ENCODE measurements around the gene MUC22.
"Not testable (repeated sequence)": the region's sequence is repeated elsewhere in the genome, so short reads cannot be mapped to it uniquely, and the experiment has no call there.

The MUC22 gene

GRCh38 chr6:31010393-31011060 lies at the start of gene MUC22:
Gene MUC22, plus strand, starts transcription at chr6:31010474. Its CDS starts 233 bp downstream, at chr6:31010707.
- DNase-seq, result peak; percentile 29
- in situ Hi-C loops (cut with HindIII; ENCODE audit: low pct_ligation_motif_present, low pct_unique_long_range_greater_than_20kb, low sequenced_read_pairs), result no loop called here

- in situ Hi-C loops (cut with HindIII; ENCODE audit: low pct_ligation_motif_present, low pct_unique_long_range_greater_than_20kb, low sequenced_read_pairs), result no loop called here
- no peak for DNase-seq
Observed at GRCh38 chr6:30960907-30961673, 49.2 kb upstream of the MUC22 start.

- in situ Hi-C loops (cut with HindIII; ENCODE audit: low pct_ligation_motif_present, low pct_unique_long_range_greater_than_20kb, low sequenced_read_pairs), result no loop called here
- DNase-seq, result no peak
Observed at GRCh38 chr6:30962716-30963115, 47.6 kb upstream of the MUC22 start.

- in situ Hi-C loops (cut with HindIII; ENCODE audit: low pct_ligation_motif_present, low pct_unique_long_range_greater_than_20kb, low sequenced_read_pairs), result no loop called here
- DNase-seq, result no peak
Observed at GRCh38 chr6:30963641-30964040, 46.6 kb upstream of the MUC22 start.

GRCh38 chr6:30964075-30964474 lies 46.2 kb upstream of the MUC22 start:
- in situ Hi-C loops (cut with HindIII; ENCODE audit: low pct_ligation_motif_present, low pct_unique_long_range_greater_than_20kb, low sequenced_read_pairs), result no loop called here
- no peak for DNase-seq

- DNase-seq, result no peak
- in situ Hi-C loops (cut with HindIII; ENCODE audit: low pct_ligation_motif_present, low pct_unique_long_range_greater_than_20kb, low sequenced_read_pairs), result no loop called here
Observed at GRCh38 chr6:30965140-30965601, 45.1 kb upstream of the MUC22 start.

- in situ Hi-C loops (cut with HindIII; ENCODE audit: low pct_ligation_motif_present, low pct_unique_long_range_greater_than_20kb, low sequenced_read_pairs), result no loop called here
- no peak for DNase-seq
Observed at GRCh38 chr6:30966154-30966553, 44.1 kb upstream of the MUC22 start.

- in situ Hi-C loops (cut with HindIII; ENCODE audit: low pct_ligation_motif_present, low pct_unique_long_range_greater_than_20kb, low sequenced_read_pairs); DNase-seq: not testable (repeated sequence)
Observed at GRCh38 chr6:30969171-30969570, 41.1 kb upstream of the MUC22 start.

- in situ Hi-C loops (cut with HindIII; ENCODE audit: low pct_ligation_motif_present, low pct_unique_long_range_greater_than_20kb, low sequenced_read_pairs), result no loop called here
- no peak for DNase-seq
Observed at GRCh38 chr6:30970946-30971345, 39.3 kb upstream of the MUC22 start.

GRCh38 chr6:30972816-30973215 lies 37.5 kb upstream of the MUC22 start:
- no peak for DNase-seq
- in situ Hi-C loops (cut with HindIII; ENCODE audit: low pct_ligation_motif_present, low pct_unique_long_range_greater_than_20kb, low sequenced_read_pairs), result no loop called here

GRCh38 chr6:30974490-30975252 lies 35.6 kb upstream of the MUC22 start:
- in situ Hi-C loops (cut with HindIII; ENCODE audit: low pct_ligation_motif_present, low pct_unique_long_range_greater_than_20kb, low sequenced_read_pairs), result no loop called here
- DNase-seq, result no peak

- in situ Hi-C loops (cut with HindIII; ENCODE audit: low pct_ligation_motif_present, low pct_unique_long_range_greater_than_20kb, low sequenced_read_pairs), result no loop called here
- no peak for DNase-seq
Observed at GRCh38 chr6:30979141-30979540, 31.1 kb upstream of the MUC22 start.

- in situ Hi-C loops (cut with HindIII; ENCODE audit: low pct_ligation_motif_present, low pct_unique_long_range_greater_than_20kb, low sequenced_read_pairs), result no loop called here
- no peak for DNase-seq
Observed at GRCh38 chr6:30979690-30980089, 30.6 kb upstream of the MUC22 start.

- in situ Hi-C loops (cut with HindIII; ENCODE audit: low pct_ligation_motif_present, low pct_unique_long_range_greater_than_20kb, low sequenced_read_pairs), result no loop called here
- peak; percentile 65 for DNase-seq
Observed at GRCh38 chr6:30981942-30982772, 28.1 kb upstream of the MUC22 start.

- DNase-seq, result no peak
- in situ Hi-C loops (cut with HindIII; ENCODE audit: low pct_ligation_motif_present, low pct_unique_long_range_greater_than_20kb, low sequenced_read_pairs), result no loop called here
Observed at GRCh38 chr6:30983439-30983838, 26.8 kb upstream of the MUC22 start, which contains the start of gene MUC21. Gene MUC21, plus strand, starts transcription at chr6:30983718. Its CDS starts 241 bp downstream, at chr6:30983959.

GRCh38 chr6:30985490-30985889 lies 24.8 kb upstream of the MUC22 start:
- no peak for DNase-seq
- in situ Hi-C loops (cut with HindIII; ENCODE audit: low pct_ligation_motif_present, low pct_unique_long_range_greater_than_20kb, low sequenced_read_pairs), result no loop called here

- in situ Hi-C loops (cut with HindIII; ENCODE audit: low pct_ligation_motif_present, low pct_unique_long_range_greater_than_20kb, low sequenced_read_pairs), result no loop called here
- no peak for DNase-seq
Observed at GRCh38 chr6:30987304-30987703, 23.0 kb upstream of the MUC22 start.

GRCh38 chr6:30988209-30988825 lies 22.0 kb upstream of the MUC22 start:
- no peak for DNase-seq
- in situ Hi-C loops (cut with HindIII; ENCODE audit: low pct_ligation_motif_present, low pct_unique_long_range_greater_than_20kb, low sequenced_read_pairs), result no loop called here

All from ACHN (cell line).